ENCODE measurements around the gene KRTAP10-10. TPM values are rescaled to one million over a fixed set of nuclear protein-coding genes. Genes with fewer than 3 reads are reported as not detected.

The KRTAP10-10 gene
- total and polyA plus RNA-seq, 2 of the 8 experiments (the other 6 are each of a cell fraction or from before 2014, with no cell fraction given): not detected

- TF ChIP-seq GTF2F1 (IDR thresholded peaks at IDR 0.05; ENCODE audit: borderline replicate concordance, low read depth, low read length) (no peak), KDM5A (IDR thresholded peaks at IDR 0.05; ENCODE audit: low read length) (no peak), JUND (IDR thresholded peaks at IDR 0.05; ENCODE audit: low read length) (no peak), FOSL1 (IDR thresholded peaks at IDR 0.05; ENCODE audit: insufficient read depth, low read depth, low read length) (no peak)
These were observed 30.7 kb upstream of the KRTAP10-10 start (continued) for GRCh38 chr21:44606495-44606894.

All from H1 (cell line).